ENCODE results near the gene MARCO. TPM values are rescaled to one million over a fixed set of nuclear protein-coding genes. Genes with fewer than 3 reads are reported as not detected.
"Not testable (repeated sequence)": the region's sequence is repeated elsewhere in the genome, so short reads cannot be mapped to it uniquely, and the experiment has no call there.

The MARCO gene
- total RNA-seq, 1 donor from 2014 or later: 1.7 TPM

GRCh38 chr2:119006441-119006840, 64.4 kb downstream of the MARCO start:
- no peak for DNase-seq

GRCh38 chr2:119008108-119008507, 66.1 kb downstream of the MARCO start:
- DNase-seq: no peak

- no peak for DNase-seq
These were observed 67.1 kb downstream of the MARCO start for GRCh38 chr2:119009110-119009509.

- no peak for DNase-seq
These were observed 68.3 kb downstream of the MARCO start for GRCh38 chr2:119010336-119010735.

GRCh38 chr2:119011162-119011909, 69.3 kb downstream of the MARCO start:
- DNase-seq: no peak

- no peak for DNase-seq
These were observed 69.9 kb downstream of the MARCO start for GRCh38 chr2:119011910-119012209.

- no peak for DNase-seq
These were observed 70.6 kb downstream of the MARCO start for GRCh38 chr2:119012345-119013301.

GRCh38 chr2:119013671-119014070, 71.7 kb downstream of the MARCO start:
- no peak for DNase-seq

- no peak for DNase-seq
These were observed 73.9 kb downstream of the MARCO start for GRCh38 chr2:119015845-119016244.

- no peak for DNase-seq
These were observed 77.5 kb downstream of the MARCO start for GRCh38 chr2:119019521-119019920.

GRCh38 chr2:119022678-119023077, 80.7 kb downstream of the MARCO start:
- no peak for DNase-seq

GRCh38 chr2:119023534-119023933, 81.5 kb downstream of the MARCO start:
- no peak for DNase-seq

- DNase-seq: no peak
These were observed 82.2 kb downstream of the MARCO start for GRCh38 chr2:119024152-119024551.

GRCh38 chr2:119024568-119024967, 82.6 kb downstream of the MARCO start:
- no peak for DNase-seq

GRCh38 chr2:119025013-119025412, 83.0 kb downstream of the MARCO start:
- no peak for DNase-seq

GRCh38 chr2:119025762-119026351, 83.9 kb downstream of the MARCO start:
- no peak for DNase-seq

- no peak for DNase-seq
These were observed 84.9 kb downstream of the MARCO start for GRCh38 chr2:119026890-119027289.

GRCh38 chr2:119028327-119029174, 86.6 kb downstream of the MARCO start:
- DNase-seq: no peak

GRCh38 chr2:119029297-119029696, 87.3 kb downstream of the MARCO start:
- no peak for DNase-seq

GRCh38 chr2:119037922-119038321, 95.9 kb downstream of the MARCO start:
- not testable (repeated sequence) for DNase-seq

- DNase-seq: no peak
These were observed 98.7 kb downstream of the MARCO start for GRCh38 chr2:119040730-119041129.
